Sigmoid colon (tissue), 7 donors: Measurements from ENCODE around the gene TTLL4. TPM values are rescaled to one million over a fixed set of nuclear protein-coding genes. Genes with fewer than 3 reads are reported as not detected.

Source experiments
- DNase-seq: peaks from one replicate; pipeline ENCODE4 v3.0.0-alpha.2; 2019
- H3K27ac ChIP-seq, 4 donors: fragments of 200-600 bp; sonication (generic); one replicate each; pipeline ENCODE4 v1.5.1; 2016 to 2019; ENCODE audit warnings: mild to moderate bottlenecking in 1 of 4
- H3K27me3 ChIP-seq, 3 donors: fragments of 200-600 bp; sonication (generic); one replicate each; pipeline ENCODE4 v1.5.1; 2019; ENCODE audit warnings: mild to moderate bottlenecking in 1 of 3
- H3K36me3 ChIP-seq, 4 donors: fragments of 200-600 bp; sonication (generic); one replicate each; pipeline ENCODE4 v1.5.1; 2016 to 2019
- H3K4me1 ChIP-seq, 4 donors: fragments of 200-600 bp; sonication (generic); one replicate each; pipeline ENCODE4 v1.5.1; 2017 to 2019
- H3K4me3 ChIP-seq, 4 donors: fragments of 200-600 bp; sonication (generic); one replicate each; pipeline ENCODE4 v1.5.1; 2017 to 2019; ENCODE audit warnings: mild to moderate bottlenecking in 2 of 4, moderate library complexity in 1 of 4
- H3K9me3 ChIP-seq, 4 donors: fragments of 200-600 bp in 3 of 4; sonication (generic) in 3 of 4; one replicate each; pipeline versions ENCODE4 v1.5.1 to v1.6.1; 2013 to 2019
- CTCF ChIP-seq, 4 experiments: fragments of 450-650 bp in 3 of 4; fragments of 200-600 bp in 1 of 4; IDR thresholded peaks; one replicate each; pipeline ENCODE4 v1.5.1; 2016 to 2019; ENCODE audit warnings: antibody characterized with exemption in 4 of 4, mild to moderate bottlenecking in 3 of 4, moderate library complexity in 2 of 4
- EP300 ChIP-seq, 4 donors: sonication (generic); formaldehyde crosslinking; IDR thresholded peaks; one replicate each; pipeline ENCODE4 v1.6.1; 2017; ENCODE audit warnings: antibody characterized with exemption in 4 of 4
- POLR2A ChIP-seq, 2 donors: fragments of 450-650 bp; IDR thresholded peaks; one replicate each; pipeline ENCODE4 v1.6.1; 2016; ENCODE audit warnings: antibody characterized with exemption in 2 of 2, mild to moderate bottlenecking in 2 of 2, moderate library complexity in 2 of 2
- POLR2AphosphoS5 ChIP-seq, 4 donors: sonication (generic); formaldehyde crosslinking; IDR thresholded peaks; one replicate each; pipeline ENCODE4 v1.6.1; 2017; ENCODE audit warnings: antibody characterized with exemption in 4 of 4
- WGBS, 2 donors: extraction: QIAGEN DNeasy Blood & Tissue Kit; methylation state at CpG; one replicate each; pipeline ENCODE4 v1.1.7; 2013; 5-methylcytosine and 5-hydroxymethylcytosine counted together
- intact Hi-C: fragments of 100-400 bp; cut with DNase I; formaldehyde crosslinking; loops from one replicate; pipeline ENCODE4 v1.15.1; 2023
- polyA plus RNA-seq, 3 donors: library from polyadenylated mRNA; stranded (reverse); fragments of 200-250 nt; gene quantifications; one replicate each; pipeline ENCODE4 v1.2.3, GENCODE V29; 2013
- total RNA-seq, 4 donors: library from RNA; depleted of rRNA; stranded (reverse); fragments of >200 nt; gene quantifications; one replicate each; pipeline ENCODE4 v1.1.0, GENCODE V29; 2016
- donor health status: healthy with polysubstance abuse.
- donor health status: Bipolar disorder and iron deficiency.
- donor health status: healthy.

Gene TTLL4
- total and polyA plus RNA-seq, 7 donors = 6.0 to 16.0 (median 11.8) TPM

DNA sequence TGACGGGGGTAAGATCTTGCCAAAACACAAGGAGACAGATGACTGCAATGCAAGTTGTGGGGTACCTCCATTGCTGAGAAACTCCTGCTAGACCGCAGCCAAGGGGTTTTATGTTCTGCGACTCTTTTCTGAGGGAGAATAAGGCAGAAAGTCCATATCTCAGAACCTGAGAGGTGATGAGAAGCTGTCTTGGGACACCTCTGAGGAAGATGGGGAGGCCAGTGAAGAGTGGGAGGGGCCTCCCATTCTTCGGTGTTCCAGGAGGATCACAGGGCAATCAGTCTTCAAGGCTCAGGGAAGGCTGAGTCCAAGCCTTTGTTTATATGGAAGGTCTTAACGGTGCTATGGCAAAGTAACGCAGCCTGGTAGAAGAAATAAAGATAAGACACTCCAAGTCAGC, 89.4 kb downstream of the TTLL4 start:
- Histone ChIP-seq H3K27ac (no peak overlapping the region), H3K9me3 (peaks cover 0 to 2% (median 0%) of the 10 kb centered on the region in 4 donors), H3K27me3 (no peaks in the 10 kb centered on the region), H3K4me3 (no peak overlapping the region), H3K4me1 (peaks cover 0 to 1% (median under 1%) of the 10 kb centered on the region in 4 donors), H3K36me3 (no peaks in the 10 kb centered on the region)
- WGBS, 2 donors = 66 to 70% methylated on average over 6 of the region's 6 CpGs
- intact Hi-C loops = no loop called here
- no peak for DNase-seq
- TF ChIP-seq POLR2A (IDR thresholded peaks at IDR 0.05) = no peak
- no peak for TF ChIP-seq POLR2AphosphoS5 (IDR thresholded peaks at IDR 0.05)
- TF ChIP-seq CTCF (IDR thresholded peaks at IDR 0.05) = no peak
- no peak for TF ChIP-seq EP300 (IDR thresholded peaks at IDR 0.05)

GRCh38 chr2:218802386-218802994, 91.9 kb downstream of the TTLL4 start:
- H3K9me3 ChIP-seq = peaks cover 0 to 5% (median 0%) of the 10 kb centered on the region in 4 donors
- H3K36me3 ChIP-seq = no peaks in the 10 kb centered on the region
- TF ChIP-seq CTCF (IDR thresholded peaks at IDR 0.05) (no peak), POLR2A (IDR thresholded peaks at IDR 0.05) (no peak), POLR2AphosphoS5 (IDR thresholded peaks at IDR 0.05) (no peak), EP300 (IDR thresholded peaks at IDR 0.05) (no peak)
- DNase-seq = no peak
- H3K4me1 ChIP-seq = peaks cover 0 to 24% (median 19%) of the 10 kb centered on the region in 4 donors
- no peak overlapping the region for H3K27ac ChIP-seq
- WGBS, 2 donors = 31 to 67% methylated on average over 4 of the region's 4 CpGs
- H3K4me3 ChIP-seq = no peak overlapping the region
- no peaks in the 10 kb centered on the region for H3K27me3 ChIP-seq
- intact Hi-C loops = no loop called here

GRCh38 chr2:218804817-218805216, 94.2 kb downstream of the TTLL4 start:
- no peaks in the 10 kb centered on the region for H3K36me3 ChIP-seq
- no peak for DNase-seq
- peaks cover 0 to 5% (median 0%) of the 10 kb centered on the region in 4 donors for H3K9me3 ChIP-seq
- intact Hi-C loops = no loop called here
- no peak overlapping the region for H3K4me3 ChIP-seq
- no peak for TF ChIP-seq EP300 (IDR thresholded peaks at IDR 0.05)
- TF ChIP-seq POLR2A (IDR thresholded peaks at IDR 0.05) = no peak
- no peak for TF ChIP-seq POLR2AphosphoS5 (IDR thresholded peaks at IDR 0.05)
- TF ChIP-seq CTCF (IDR thresholded peaks at IDR 0.05) = no peak
- H3K4me1 ChIP-seq = peaks cover 0 to 27% (median 19%) of the 10 kb centered on the region in 4 donors
- WGBS, 2 donors = 88 to 97% methylated on average over 1 of the region's 1 CpG
- H3K27me3 ChIP-seq = no peaks in the 10 kb centered on the region
- H3K27ac ChIP-seq = peak overlapping the region in 3 of 4 donors; percentile 71 to 86 (median 79)

Other genes starting within 250 kb of the TTLL4 start
- 10 to 100 TPM in 2 of 4 donors, 1 to 10 TPM in 2; 6.6 to 11.4 (median 10.5) TPM for gene USP37, start 142.5 kb upstream of the TTLL4 start, total RNA-seq
- 1 to 10 TPM; 1.8 to 6.0 (median 3.6) TPM for gene USP37, start 142.5 kb upstream of the TTLL4 start, polyA plus RNA-seq
- gene CNOT9, start 142.0 kb upstream of the TTLL4 start, total RNA-seq = 10 to 100 TPM; 25.0 to 36.2 (median 28.5) TPM
- 10 to 100 TPM in 1 of 3 donors, 1 to 10 TPM in 2; 9.6 to 23.8 (median 9.7) TPM for gene CNOT9, start 142.0 kb upstream of the TTLL4 start, polyA plus RNA-seq
- gene PLCD4, start 102.9 kb upstream of the TTLL4 start, total RNA-seq = 10 to 100 TPM; 10.9 to 42.4 (median 30.4) TPM
- gene PLCD4, start 102.9 kb upstream of the TTLL4 start, polyA plus RNA-seq = under 1 TPM in 1 of 3 donors, not detected in 2; 0.64 TPM
- gene ZNF142, start 51.2 kb upstream of the TTLL4 start, total RNA-seq = 10 to 100 TPM; 14.6 to 24.4 (median 19.5) TPM
- 10 to 100 TPM in 1 of 3 donors, 1 to 10 TPM in 2; 1.6 to 10.2 (median 4.8) TPM for gene ZNF142, start 51.2 kb upstream of the TTLL4 start, polyA plus RNA-seq
- gene BCS1L, start 51.2 kb upstream of the TTLL4 start, total RNA-seq = 10 to 100 TPM; 20.7 to 42.5 (median 25.2) TPM
- gene BCS1L, start 51.2 kb upstream of the TTLL4 start, polyA plus RNA-seq = 10 to 100 TPM; 13.4 to 27.8 (median 20.4) TPM
- gene RNF25, start 38.8 kb upstream of the TTLL4 start, total RNA-seq = 10 to 100 TPM in 3 of 4 donors, 1 to 10 TPM in 1; 6.4 to 24.7 (median 21.9) TPM
- 10 to 100 TPM; 11.6 to 19.2 (median 14.3) TPM for gene RNF25, start 38.8 kb upstream of the TTLL4 start, polyA plus RNA-seq
- 10 to 100 TPM; 13.6 to 79.5 (median 27.0) TPM for gene STK36, start 38.7 kb upstream of the TTLL4 start, total RNA-seq
- gene STK36, start 38.7 kb upstream of the TTLL4 start, polyA plus RNA-seq = 10 to 100 TPM in 1 of 3 donors, 1 to 10 TPM in 2; 3.9 to 15.8 (median 4.2) TPM
- 10 to 100 TPM; 21.9 to 30.1 (median 25.7) TPM for gene CYP27A1, start 71.3 kb downstream of the TTLL4 start, total RNA-seq
- gene CYP27A1, start 71.3 kb downstream of the TTLL4 start, polyA plus RNA-seq = 10 to 100 TPM; 13.5 to 17.4 (median 14.6) TPM
- not detected for gene PRKAG3, start 121.0 kb downstream of the TTLL4 start, total RNA-seq
- gene PRKAG3, start 121.0 kb downstream of the TTLL4 start, polyA plus RNA-seq = not detected
- gene WNT6, start 149.0 kb downstream of the TTLL4 start, total RNA-seq = 1 to 10 TPM; 2.6 to 3.9 (median 3.1) TPM
- 1 to 10 TPM in 1 of 3 donors, not detected in 2; 1.5 TPM for gene WNT6, start 149.0 kb downstream of the TTLL4 start, polyA plus RNA-seq
- not detected for gene WNT10A, start 170.0 kb downstream of the TTLL4 start, total RNA-seq
- under 1 TPM in 1 of 3 donors, not detected in 2; 0.38 TPM for gene WNT10A, start 170.0 kb downstream of the TTLL4 start, polyA plus RNA-seq
- gene CDK5R2, start 248.8 kb downstream of the TTLL4 start, total RNA-seq = under 1 TPM in 2 of 4 donors, not detected in 2; 0.14 to 0.36 TPM
- under 1 TPM in 1 of 3 donors, not detected in 2; 0.48 TPM for gene CDK5R2, start 248.8 kb downstream of the TTLL4 start, polyA plus RNA-seq